Upper lobe of left lung (tissue), 6 donors: Measurements from ENCODE around the gene SYCE3. TPM values are rescaled to one million over a fixed set of nuclear protein-coding genes. Genes with fewer than 3 reads are reported as not detected.

Experiments used
- ATAC-seq, 2 donors: fragments of 200-7000 bp; cut with Tn5 transposase; one replicate each; pipeline ENCODE4 v1.9.1; 2022; ENCODE audit warnings: mild to moderate bottlenecking in 2 of 2, moderate library complexity in 2 of 2; ENCODE audit not compliant: low FRiP score in 2 of 2
- DNase-seq, 2 donors: peaks; one replicate each; pipeline ENCODE4 v3.0.0-alpha.2; 2019 to 2020
- H3K27ac ChIP-seq, 4 donors: fragments of 200-600 bp; sonication (generic); one replicate each; pipeline ENCODE4 v1.5.1; 2016 to 2019
- H3K27me3 ChIP-seq, 4 donors: fragments of 200-600 bp; sonication (generic); one replicate each; pipeline ENCODE4 v1.5.1; 2017 to 2019
- H3K36me3 ChIP-seq, 4 donors: fragments of 200-600 bp; sonication (generic); one replicate each; pipeline ENCODE4 v1.5.1; 2016 to 2019
- H3K4me1 ChIP-seq, 4 donors: fragments of 200-600 bp; sonication (generic); one replicate each; pipeline ENCODE4 v1.5.1; 2018 to 2019
- H3K4me3 ChIP-seq, 4 donors: fragments of 200-600 bp; sonication (generic); one replicate each; pipeline ENCODE4 v1.5.1; 2017 to 2019; ENCODE audit warnings: mild to moderate bottlenecking in 2 of 4, moderate library complexity in 1 of 4
- H3K9me3 ChIP-seq, 4 donors: fragments of 200-600 bp; sonication (generic); one replicate each; pipeline ENCODE4 v1.5.1; 2018 to 2019
- CTCF ChIP-seq, 6 experiments: fragments of 450-650 bp in 4 of 6; fragments of 200-600 bp in 2 of 6; sonication (generic) in 2 of 6; IDR thresholded peaks; one replicate each; pipeline ENCODE4 v1.5.1; 2016 to 2019; ENCODE audit warnings: antibody characterized with exemption in 6 of 6
- EP300 ChIP-seq, 4 donors: sonication (generic); formaldehyde crosslinking; IDR thresholded peaks; one replicate each; pipeline ENCODE4 v1.5.1; 2017; ENCODE audit warnings: antibody characterized with exemption in 4 of 4, control low read depth in 2 of 4
- POLR2A ChIP-seq, 4 donors: fragments of 450-650 bp; IDR thresholded peaks; one replicate each; pipeline ENCODE4 v1.5.1; 2016 to 2017; ENCODE audit warnings: antibody characterized with exemption in 4 of 4, mild to moderate bottlenecking in 2 of 4
- POLR2AphosphoS5 ChIP-seq, 2 donors: sonication (generic); formaldehyde crosslinking; IDR thresholded peaks; one replicate each; pipeline ENCODE4 v1.5.1; 2017; ENCODE audit warnings: antibody characterized with exemption in 2 of 2
- WGBS, 2 donors: methylation state at CpG; one replicate each; pipeline ENCODE4 v1.1.5; 2017 to 2018; 5-methylcytosine and 5-hydroxymethylcytosine counted together
- total RNA-seq, 6 donors: library from RNA; depleted of rRNA in 4 of 6; stranded (reverse); fragments of >200 nt in 4 of 6; gene quantifications; one replicate each; pipeline versions ENCODE4 v1.1.0 to v1.2.1, GENCODE V29; 2016 to 2021
- donor health status: DM: no; HTN: no; CAD: no; lungs with moderate emphysema.
- donor health status: DM: no; HTN: yes; CAD: no; lungs with severe emphysema.

The SYCE3 gene
- total RNA-seq, 6 donors from 2014 or later, result 3.4 TPM; not detected in 5

DNA sequence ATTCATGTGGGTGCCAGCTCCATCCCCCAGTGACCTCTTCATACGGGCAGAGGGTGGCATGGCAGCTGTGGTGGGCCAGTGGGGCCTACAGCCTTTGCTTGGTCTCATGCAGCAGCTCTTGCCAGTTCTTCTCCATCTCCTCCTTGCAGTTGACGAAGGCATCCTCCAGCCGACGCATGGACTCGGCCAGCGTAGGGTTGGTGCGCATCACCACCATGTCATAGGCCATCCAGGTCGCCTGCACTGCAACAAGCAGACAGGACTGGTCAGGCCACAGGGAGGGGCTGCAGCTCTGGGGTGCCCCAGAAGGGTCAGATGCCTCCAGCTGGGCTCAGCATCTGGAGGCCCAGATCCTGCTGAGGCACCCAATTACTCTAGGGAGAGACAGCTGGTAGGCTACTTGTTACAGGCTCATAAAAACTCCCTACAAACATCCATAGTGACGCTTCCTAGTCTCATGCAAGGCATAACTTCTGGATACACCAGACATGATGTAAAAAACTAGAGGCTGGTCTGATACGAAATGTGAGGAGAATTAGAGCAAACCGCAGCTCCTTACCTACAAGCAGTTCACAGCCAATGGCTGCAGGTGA is 11.5 kb downstream of the SYCE3 start:
- Histone ChIP-seq H3K9me3 (no peaks in the 10 kb centered on the region), H3K4me1 (peaks cover 7 to 26% (median 15%) of the 10 kb centered on the region in 4 donors), H3K27ac (no peak overlapping the region), H3K36me3 (no peaks in the 10 kb centered on the region), H3K4me3 (no peak overlapping the region), H3K27me3 (peaks cover 0 to 26% (median 9%) of the 10 kb centered on the region in 4 donors)
- WGBS, 2 donors, result 89 to 95% methylated on average over 11 of the region's 11 CpGs
- no peak for ATAC-seq
- TF ChIP-seq POLR2A (IDR thresholded peaks at IDR 0.05) (no peak), POLR2AphosphoS5 (IDR thresholded peaks at IDR 0.05) (no peak), EP300 (IDR thresholded peaks at IDR 0.05) (no peak), CTCF (IDR thresholded peaks at IDR 0.05) (no peak)
- peak in 1 of 2 donors; percentile 67 for DNase-seq

DNA sequence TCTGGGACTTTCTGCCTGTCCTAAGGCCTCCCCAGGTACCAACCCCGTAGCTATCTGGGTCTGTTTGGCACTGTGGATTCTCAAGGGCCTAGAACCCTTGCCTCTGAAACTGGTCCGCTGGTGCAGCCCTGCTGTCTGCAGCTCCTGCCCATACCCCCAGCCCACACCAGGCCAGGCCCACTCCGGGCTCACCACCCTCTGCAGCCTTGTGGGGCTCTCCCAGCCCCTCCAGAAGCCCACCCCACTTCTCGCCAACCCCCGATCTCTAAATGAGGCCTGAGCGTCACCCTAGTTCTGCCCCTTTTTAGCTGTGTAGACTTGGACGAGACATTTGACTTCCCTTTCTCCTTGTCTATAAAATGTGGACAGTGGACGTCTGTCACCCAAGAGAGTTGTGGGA is 12.3 kb downstream of the SYCE3 start:
- H3K4me1 ChIP-seq, result peaks cover 7 to 29% (median 17%) of the 10 kb centered on the region in 4 donors
- DNase-seq (no peak), ATAC-seq (no peak)
- TF ChIP-seq CTCF (IDR thresholded peaks at IDR 0.05) (no peak), POLR2AphosphoS5 (IDR thresholded peaks at IDR 0.05) (no peak), POLR2A (IDR thresholded peaks at IDR 0.05) (no peak), EP300 (IDR thresholded peaks at IDR 0.05) (no peak)
- H3K9me3 ChIP-seq, result no peaks in the 10 kb centered on the region
- 91 to 97% methylated on average over 6 to 8 of the region's 8 CpGs for whole genome bisulfite sequencing, 2 donors
- no peak overlapping the region for H3K27ac ChIP-seq
- H3K4me3 ChIP-seq, result no peak overlapping the region
- H3K27me3 ChIP-seq, result peaks cover 0 to 29% (median 9%) of the 10 kb centered on the region in 4 donors
- H3K36me3 ChIP-seq, result no peaks in the 10 kb centered on the region

DNA sequence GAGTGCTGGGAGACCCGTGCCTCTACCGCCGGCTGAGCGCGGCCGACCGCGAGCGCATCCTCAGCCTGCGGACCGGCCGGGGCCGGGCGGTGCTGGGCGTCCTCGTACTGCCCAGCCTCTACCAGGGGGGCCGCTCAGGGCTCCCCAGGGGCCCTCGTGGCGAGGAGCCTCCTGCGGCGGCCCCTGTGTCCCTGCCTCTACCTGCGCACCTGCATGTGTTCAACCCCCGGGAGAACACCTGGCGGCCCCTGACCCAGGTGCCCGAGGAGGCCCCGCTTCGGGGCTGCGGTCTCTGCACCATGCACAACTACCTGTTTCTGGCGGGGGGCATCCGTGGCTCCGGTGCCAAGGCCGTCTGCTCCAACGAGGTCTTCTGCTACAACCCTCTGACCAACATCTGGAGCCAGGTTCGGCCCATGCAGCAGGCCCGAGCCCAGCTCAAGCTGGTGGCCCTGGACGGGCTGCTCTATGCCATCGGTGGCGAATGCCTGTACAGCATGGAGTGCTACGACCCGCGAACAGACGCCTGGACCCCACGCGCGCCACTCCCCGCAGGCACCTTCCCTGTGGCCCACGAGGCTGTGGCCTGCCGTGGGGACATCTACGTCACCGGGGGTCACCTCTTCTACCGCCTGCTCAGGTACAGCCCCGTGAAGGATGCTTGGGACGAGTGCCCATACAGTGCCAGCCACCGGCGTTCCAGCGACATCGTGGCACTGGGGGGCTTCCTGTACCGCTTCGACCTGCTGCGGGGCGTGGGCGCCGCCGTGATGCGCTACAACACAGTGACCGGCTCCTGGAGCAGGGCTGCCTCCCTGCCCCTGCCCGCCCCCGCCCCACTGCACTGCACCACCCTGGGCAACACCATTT is 13.6 kb downstream of the SYCE3 start:
- Histone ChIP-seq H3K36me3 (no peaks in the 10 kb centered on the region), H3K27ac (peak overlapping the region; percentile 22 to 59 (median 40)), H3K9me3 (no peaks in the 10 kb centered on the region), H3K4me3 (peak overlapping the region in 3 of 4 donors; percentile 27 to 45 (median 41)), H3K27me3 (peaks cover 0 to 29% (median 9%) of the 10 kb centered on the region in 4 donors), H3K4me1 (peaks cover 15 to 41% (median 29%) of the 10 kb centered on the region in 4 donors)
- DNase-seq (peak in 1 of 2 donors; percentile 81), ATAC-seq (no peak)
- no peak for TF ChIP-seq EP300 (IDR thresholded peaks at IDR 0.05)
- TF ChIP-seq POLR2AphosphoS5 (IDR thresholded peaks at IDR 0.05), result no peak
- TF ChIP-seq CTCF (IDR thresholded peaks at IDR 0.05), result no peak
- TF ChIP-seq POLR2A (IDR thresholded peaks at IDR 0.05), result no peak
- whole genome bisulfite sequencing, 2 donors, result 70 to 78% methylated on average over 2 to 45 of the region's 68 CpGs

- TF ChIP-seq CTCF (IDR thresholded peaks at IDR 0.05), result peak in 2 of 6 experiments; percentile 6 to 12
- TF ChIP-seq POLR2A (IDR thresholded peaks at IDR 0.05), result no peak
- ATAC-seq, result no peak
- peaks cover 0 to 29% (median 9%) of the 10 kb centered on the region in 4 donors for H3K27me3 ChIP-seq
- no peaks in the 10 kb centered on the region for H3K9me3 ChIP-seq
- 0% methylated on average over 4 of the region's 56 CpGs; no CpG with 5 or more reads in 1 of the 2 donors for WGBS, 2 donors
- H3K27ac ChIP-seq, result peak overlapping the region; percentile 22 to 59 (median 40)
- H3K4me3 ChIP-seq, result peak overlapping the region in 3 of 4 donors; percentile 27 to 45 (median 41)
- H3K4me1 ChIP-seq, result peaks cover 22 to 50% (median 35%) of the 10 kb centered on the region in 4 donors
- peak in 1 of 2 donors; percentile 89 for DNase-seq
- no peaks in the 10 kb centered on the region for H3K36me3 ChIP-seq
Measured at GRCh38 chr22:50548040-50548920, 14.4 kb downstream of the SYCE3 start.
